Measurements from ENCODE around the gene SNX5. TPM values are rescaled to one million over a fixed set of nuclear protein-coding genes. Genes with fewer than 3 reads are reported as not detected.

SNX5 gene
- polyA plus RNA-seq, 1 donor (not counting 4 experiments of a cell fraction or from before 2014, with no cell fraction given): 187 TPM

DNA sequence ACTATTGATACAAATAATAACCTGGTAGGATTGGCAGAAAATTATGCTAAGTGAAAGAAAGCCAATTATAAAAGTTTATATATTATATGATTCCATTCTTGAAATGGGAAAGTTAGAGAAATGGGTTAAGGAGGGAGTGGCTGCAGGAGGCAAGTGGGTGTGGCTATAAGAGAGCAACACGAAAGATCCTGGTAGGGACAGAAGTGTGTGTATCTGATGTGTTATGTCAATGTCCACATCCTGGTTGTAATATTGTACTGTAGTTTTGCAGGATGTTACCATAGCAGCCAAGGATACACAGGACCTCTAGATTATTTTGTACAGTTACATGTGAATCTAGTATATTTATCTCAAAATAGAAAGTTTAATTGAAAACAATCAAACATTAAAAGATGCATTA lies 46.8 kb downstream of the SNX5 start:
- Histone ChIP-seq H4K20me1 (ENCODE audit: control insufficient read depth, extremely low read depth, insufficient read depth, low read length) (no peaks in the 10 kb centered on the region), H3K9me1 (ENCODE audit: control insufficient read depth, extremely low read depth, insufficient read depth, low read length) (no peaks in the 10 kb centered on the region), H3K79me2 (ENCODE audit: control insufficient read depth, insufficient read depth, low read length) (no peaks in the 10 kb centered on the region), H3K9ac (ENCODE audit: control insufficient read depth, extremely low read depth, insufficient read depth, low read length) (no peak overlapping the region), H3K36me3 (ENCODE audit: control insufficient read depth in 2 of 2, extremely low read depth in 1 of 2, insufficient read depth in 2 of 2, low read length in 2 of 2) (no peaks in the 10 kb centered on the region), H2AFZ (ENCODE audit: control insufficient read depth, low read length) (no peak overlapping the region), H3K9me3 (ENCODE audit: control insufficient read depth, low read depth, low read length) (no peaks in the 10 kb centered on the region), H3K27me3 (ENCODE audit: control insufficient read depth, extremely low read depth, insufficient read depth, low read length) (peaks cover 8% of the 10 kb centered on the region), H3K4me3 (ENCODE audit: control insufficient read depth in 2 of 3, extremely low read depth in 1 of 3, insufficient read depth in 2 of 3, low read depth in 1 of 3, low read length in 3 of 3) (no peak overlapping the region), H3K27ac (ENCODE audit: control insufficient read depth, insufficient read depth, low read length) (no peak overlapping the region), H3K4me2 (ENCODE audit: control insufficient read depth, extremely low read depth, insufficient read depth, low read depth, low read length) (no peak overlapping the region), H3K4me1 (ENCODE audit: control insufficient read depth, extremely low read depth, insufficient read depth, low read length) (no peaks in the 10 kb centered on the region)
- no peak for FAIRE-seq
- DNase-seq (ENCODE audit: low read depth, low spot score): no peak
- dilution Hi-C loops (cut with MboI; ENCODE audit: extremely low pct_ligation_motif_present, low sequenced_read_pairs): no loop called here
- TF ChIP-seq, protein P1, sequence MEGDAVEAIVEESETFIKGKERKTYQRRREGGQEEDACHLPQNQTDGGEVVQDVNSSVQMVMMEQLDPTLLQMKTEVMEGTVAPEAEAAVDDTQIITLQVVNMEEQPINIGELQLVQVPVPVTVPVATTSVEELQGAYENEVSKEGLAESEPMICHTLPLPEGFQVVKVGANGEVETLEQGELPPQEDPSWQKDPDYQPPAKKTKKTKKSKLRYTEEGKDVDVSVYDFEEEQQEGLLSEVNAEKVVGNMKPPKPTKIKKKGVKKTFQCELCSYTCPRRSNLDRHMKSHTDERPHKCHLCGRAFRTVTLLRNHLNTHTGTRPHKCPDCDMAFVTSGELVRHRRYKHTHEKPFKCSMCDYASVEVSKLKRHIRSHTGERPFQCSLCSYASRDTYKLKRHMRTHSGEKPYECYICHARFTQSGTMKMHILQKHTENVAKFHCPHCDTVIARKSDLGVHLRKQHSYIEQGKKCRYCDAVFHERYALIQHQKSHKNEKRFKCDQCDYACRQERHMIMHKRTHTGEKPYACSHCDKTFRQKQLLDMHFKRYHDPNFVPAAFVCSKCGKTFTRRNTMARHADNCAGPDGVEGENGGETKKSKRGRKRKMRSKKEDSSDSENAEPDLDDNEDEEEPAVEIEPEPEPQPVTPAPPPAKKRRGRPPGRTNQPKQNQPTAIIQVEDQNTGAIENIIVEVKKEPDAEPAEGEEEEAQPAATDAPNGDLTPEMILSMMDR (optimal IDR thresholded peaks at IDR 0.05 in 1 of 3, IDR thresholded peaks at IDR 0.05 in 1 of 3, conservative IDR thresholded peaks at IDR 0.05 in 1 of 3; ENCODE audit: extremely low read depth in 1 of 3, insufficient read depth in 2 of 3, low read length in 3 of 3): no peak
- TF ChIP-seq EZH2 (IDR thresholded peaks at IDR 0.05; ENCODE audit: low read length): no peak

DNA sequence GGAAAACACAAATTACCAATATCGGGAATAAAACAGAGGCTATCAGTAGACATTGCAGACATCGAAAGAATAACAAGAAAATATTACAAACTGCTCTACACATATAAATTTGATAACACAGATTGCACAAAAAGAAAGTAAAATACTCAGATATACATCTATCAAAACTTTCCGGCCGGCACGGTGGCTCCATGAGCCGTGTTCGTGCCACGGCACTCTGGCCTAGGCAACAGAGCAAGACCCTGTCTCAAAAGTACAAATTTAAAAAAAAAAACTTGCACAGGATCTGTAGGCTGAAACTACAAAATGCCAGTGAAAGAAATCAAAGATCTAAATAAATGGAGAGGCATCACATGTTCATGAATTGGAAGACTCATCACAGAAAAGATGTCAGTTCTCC lies 49.4 kb downstream of the SNX5 start:
- no peak for DNase-seq (ENCODE audit: low read depth, low spot score)
- H3K27ac ChIP-seq (ENCODE audit: control insufficient read depth, insufficient read depth, low read length): no peak overlapping the region
- H3K36me3 ChIP-seq (ENCODE audit: control insufficient read depth in 2 of 2, extremely low read depth in 1 of 2, insufficient read depth in 2 of 2, low read length in 2 of 2): no peaks in the 10 kb centered on the region
- H3K27me3 ChIP-seq (ENCODE audit: control insufficient read depth, extremely low read depth, insufficient read depth, low read length): peaks cover 4% of the 10 kb centered on the region
- no peaks in the 10 kb centered on the region for H3K9me3 ChIP-seq (ENCODE audit: control insufficient read depth, low read depth, low read length)
- H3K4me2 ChIP-seq (ENCODE audit: control insufficient read depth, extremely low read depth, insufficient read depth, low read depth, low read length): no peak overlapping the region
- TF ChIP-seq, protein P1 (optimal IDR thresholded peaks at IDR 0.05 in 1 of 3, IDR thresholded peaks at IDR 0.05 in 1 of 3, conservative IDR thresholded peaks at IDR 0.05 in 1 of 3; ENCODE audit: extremely low read depth in 1 of 3, insufficient read depth in 2 of 3, low read length in 3 of 3): no peak
- no peak for TF ChIP-seq EZH2 (IDR thresholded peaks at IDR 0.05; ENCODE audit: low read length)
- H4K20me1 ChIP-seq (ENCODE audit: control insufficient read depth, extremely low read depth, insufficient read depth, low read length): no peaks in the 10 kb centered on the region
- H2AFZ ChIP-seq (ENCODE audit: control insufficient read depth, low read length): no peak overlapping the region
- H3K79me2 ChIP-seq (ENCODE audit: control insufficient read depth, insufficient read depth, low read length): no peaks in the 10 kb centered on the region
- FAIRE-seq: no peak
- no peaks in the 10 kb centered on the region for H3K4me1 ChIP-seq (ENCODE audit: control insufficient read depth, extremely low read depth, insufficient read depth, low read length)
- H3K9me1 ChIP-seq (ENCODE audit: control insufficient read depth, extremely low read depth, insufficient read depth, low read length): no peaks in the 10 kb centered on the region
- H3K4me3 ChIP-seq (ENCODE audit: control insufficient read depth in 2 of 3, extremely low read depth in 1 of 3, insufficient read depth in 2 of 3, low read depth in 1 of 3, low read length in 3 of 3): no peak overlapping the region
- H3K9ac ChIP-seq (ENCODE audit: control insufficient read depth, extremely low read depth, insufficient read depth, low read length): no peak overlapping the region
- dilution Hi-C loops (cut with MboI; ENCODE audit: extremely low pct_ligation_motif_present, low sequenced_read_pairs): no loop called here

Data from keratinocyte (primary cell).